Progenitor cell of endocrine pancreas (in vitro differentiated cells): Measurements from ENCODE around the gene DDX21. TPM values are rescaled to one million over a fixed set of nuclear protein-coding genes. Genes with fewer than 3 reads are reported as not detected.

ENCODE experiments used
- DNase-seq: peaks from one replicate; pipeline ENCODE4 v3.0.0; 2021; ENCODE audit warnings: low spot score; ENCODE audit not compliant: unreplicated experiment
- H3K27ac Mint-ChIP-seq: 2 replicates; pipeline ENCODE4 v1.8.0; 2021; ENCODE audit warnings: mild to moderate bottlenecking, moderate library complexity, mixed read lengths
- H3K27me3 Mint-ChIP-seq: 2 replicates; pipeline ENCODE4 v1.8.0; 2021; ENCODE audit warnings: mixed read lengths
- H3K36me3 Mint-ChIP-seq: 2 replicates; pipeline ENCODE4 v1.8.0; 2022; ENCODE audit warnings: mixed read lengths; ENCODE audit not compliant: insufficient read depth
- H3K4me1 Mint-ChIP-seq: 2 replicates; pipeline ENCODE4 v1.8.0; 2021; ENCODE audit warnings: low read depth, mixed read lengths
- H3K4me3 Mint-ChIP-seq: 2 replicates; pipeline ENCODE4 v1.8.0; 2021; ENCODE audit warnings: low read depth, mild to moderate bottlenecking, moderate library complexity, mixed read lengths
- H3K9me3 Mint-ChIP-seq: 2 replicates; pipeline ENCODE4 v1.8.0; 2021; ENCODE audit warnings: low read depth, mixed read lengths
- total RNA-seq: library from RNA; stranded (reverse); gene quantifications from 2 replicates; pipeline ENCODE4 v1.2.1, GENCODE V29; 2021
- TF ChIP-seq, protein P1 (sequence below): fragments of 200-600 bp; sonication (generic); IDR thresholded peaks from one replicate; pipeline ENCODE4 v1.5.0; 2021; ENCODE audit warnings: antibody characterized with exemption, mild to moderate bottlenecking; ENCODE audit not compliant: unreplicated experiment

DDX21 gene
- total RNA-seq, 1 donor from 2014 or later: 38.2 TPM

DNA sequence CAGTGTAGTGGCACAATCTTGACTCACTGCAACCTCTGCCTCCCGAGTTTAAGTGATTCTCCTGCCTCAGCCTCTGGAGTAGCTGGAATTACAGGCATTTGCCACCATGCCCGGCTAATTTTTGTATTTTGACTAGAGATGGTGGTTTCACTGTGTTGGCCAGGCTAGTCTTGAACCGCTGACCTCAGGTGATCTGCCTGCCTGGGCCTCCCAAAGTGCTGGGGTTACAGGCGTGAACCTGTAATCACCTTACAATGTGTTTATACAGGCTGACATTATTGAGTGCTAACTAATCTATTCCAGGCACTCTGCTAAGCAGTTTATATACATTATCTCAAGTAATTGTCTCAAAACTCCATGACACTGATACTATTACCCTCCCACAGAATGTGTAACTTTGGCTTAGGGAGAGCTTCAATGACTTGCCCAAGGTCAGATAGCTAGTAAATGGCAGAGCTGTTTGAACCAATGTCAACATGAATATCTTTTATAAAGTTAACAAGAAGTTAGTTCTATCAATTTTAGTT, 69.5 kb downstream of the DDX21 start:
- no peak for DNase-seq
- H3K27me3 Mint-ChIP-seq: peaks cover 26% of the 10 kb centered on the region

DNA sequence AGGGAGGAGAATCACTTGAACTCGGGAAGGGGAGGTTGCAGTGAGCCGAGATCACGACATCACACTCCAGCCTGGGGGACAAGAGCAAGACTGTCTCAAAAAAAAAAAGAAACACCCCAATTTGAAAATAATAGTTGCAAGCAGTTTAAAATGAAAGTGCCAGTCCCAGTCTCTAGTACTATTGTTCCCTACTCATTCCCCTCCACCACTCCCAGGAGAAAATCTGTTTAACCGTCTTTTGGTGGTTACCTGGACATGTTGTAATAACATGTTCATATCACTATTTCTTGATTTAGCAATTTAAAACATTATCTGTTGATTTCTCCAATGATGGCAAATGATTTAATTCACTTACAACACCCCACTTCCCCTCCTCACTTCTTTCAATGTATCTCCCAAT, 77.3 kb downstream of the DDX21 start:
- DNase-seq: no peak
- H3K27me3 Mint-ChIP-seq: peaks cover 58% of the 10 kb centered on the region
- no peak overlapping the region for H3K27ac Mint-ChIP-seq
- TF ChIP-seq, protein P1, sequence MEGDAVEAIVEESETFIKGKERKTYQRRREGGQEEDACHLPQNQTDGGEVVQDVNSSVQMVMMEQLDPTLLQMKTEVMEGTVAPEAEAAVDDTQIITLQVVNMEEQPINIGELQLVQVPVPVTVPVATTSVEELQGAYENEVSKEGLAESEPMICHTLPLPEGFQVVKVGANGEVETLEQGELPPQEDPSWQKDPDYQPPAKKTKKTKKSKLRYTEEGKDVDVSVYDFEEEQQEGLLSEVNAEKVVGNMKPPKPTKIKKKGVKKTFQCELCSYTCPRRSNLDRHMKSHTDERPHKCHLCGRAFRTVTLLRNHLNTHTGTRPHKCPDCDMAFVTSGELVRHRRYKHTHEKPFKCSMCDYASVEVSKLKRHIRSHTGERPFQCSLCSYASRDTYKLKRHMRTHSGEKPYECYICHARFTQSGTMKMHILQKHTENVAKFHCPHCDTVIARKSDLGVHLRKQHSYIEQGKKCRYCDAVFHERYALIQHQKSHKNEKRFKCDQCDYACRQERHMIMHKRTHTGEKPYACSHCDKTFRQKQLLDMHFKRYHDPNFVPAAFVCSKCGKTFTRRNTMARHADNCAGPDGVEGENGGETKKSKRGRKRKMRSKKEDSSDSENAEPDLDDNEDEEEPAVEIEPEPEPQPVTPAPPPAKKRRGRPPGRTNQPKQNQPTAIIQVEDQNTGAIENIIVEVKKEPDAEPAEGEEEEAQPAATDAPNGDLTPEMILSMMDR: no peak
- H3K9me3 Mint-ChIP-seq: peaks cover 5% of the 10 kb centered on the region
- H3K4me1 Mint-ChIP-seq: no peaks in the 10 kb centered on the region
- H3K4me3 Mint-ChIP-seq: no peak overlapping the region
- H3K36me3 Mint-ChIP-seq: no peaks in the 10 kb centered on the region

More for the DNA sequence above, 69.5 kb downstream of the DDX21 start:
- H3K4me3 Mint-ChIP-seq: no peak overlapping the region
- H3K9me3 Mint-ChIP-seq: no peaks in the 10 kb centered on the region
- TF ChIP-seq, protein P1: no peak
- no peaks in the 10 kb centered on the region for H3K36me3 Mint-ChIP-seq
- no peaks in the 10 kb centered on the region for H3K4me1 Mint-ChIP-seq
- H3K27ac Mint-ChIP-seq: no peak overlapping the region

Other genes starting within 250 kb of the DDX21 start
- gene CCAR1, start 234.9 kb upstream of the DDX21 start, total RNA-seq: 150 and 156 TPM in 2 replicates
- gene STOX1, start 128.6 kb upstream of the DDX21 start, total RNA-seq: 7.8 and 8.0 TPM in 2 replicates
- 42.3 and 45.3 TPM in 2 replicates for gene DDX50, start 54.9 kb upstream of the DDX21 start, total RNA-seq
- gene KIFBP, start 32.6 kb downstream of the DDX21 start, total RNA-seq: 26.7 and 28.0 TPM in 2 replicates
- not detected in 2 replicates for gene SRGN, start 131.9 kb downstream of the DDX21 start, total RNA-seq
- 51.1 and 60.4 TPM in 2 replicates for gene VPS26A, start 168.0 kb downstream of the DDX21 start, total RNA-seq
- 35.9 and 36.6 TPM in 2 replicates for gene SUPV3L1, start 224.1 kb downstream of the DDX21 start, total RNA-seq